HCT116 (cell line): ENCODE results near the gene CTRL.

Source experiments
- CTCF ChIP-seq, 3 experiments: fragments of 200-600 bp in 1 of 3; sonication (generic) in 1 of 3; IDR thresholded peaks in 2 of 3; conservative IDR thresholded peaks in 1 of 3; 2 replicates each; pipeline ENCODE4 v1.5.1; 2012 to 2017; ENCODE audit warnings: low read depth in 2 of 3, low read length in 2 of 3, antibody characterized with exemption in 1 of 3, borderline replicate concordance in 1 of 3, control low read depth in 1 of 3, mild to moderate bottlenecking in 1 of 3, mixed read lengths in 1 of 3, mixed run types in 1 of 3, moderate library complexity in 1 of 3; ENCODE audit not compliant: insufficient read depth in 1 of 3
- EGR1 ChIP-seq: IDR thresholded peaks from 2 replicates; pipeline ENCODE4 v1.6.1; 2012; ENCODE audit warnings: low read depth
- EZH2 ChIP-seq: fragments of 200-600 bp; sonication (generic); IDR thresholded peaks from 2 replicates; pipeline ENCODE4 v1.6.1; 2017; ENCODE audit warnings: antibody characterized with exemption, mixed run types
- EZH2phosphoT487 ChIP-seq: fragments of 200-600 bp; IDR thresholded peaks from 2 replicates; pipeline ENCODE4 v1.6.1; 2018; ENCODE audit warnings: antibody characterized with exemption, borderline replicate concordance
- POLR2A ChIP-seq: IDR thresholded peaks from 2 replicates; pipeline ENCODE4 v1.7.0; 2011; ENCODE audit warnings: borderline replicate concordance; ENCODE audit not compliant: insufficient read depth, insufficient read length; ENCODE audit errors: extremely low read depth
- POLR2AphosphoS5 ChIP-seq: IDR thresholded peaks from 2 replicates; pipeline ENCODE4 v1.6.1; 2011; ENCODE audit warnings: mild to moderate bottlenecking, low read depth, low read length, moderate library complexity
- REST ChIP-seq: IDR thresholded peaks from 2 replicates; pipeline ENCODE4 v1.6.1; 2012; ENCODE audit warnings: low read depth
- SIN3A ChIP-seq: IDR thresholded peaks from 2 replicates; pipeline ENCODE4 v1.6.1; 2012; ENCODE audit warnings: low read depth

- TF ChIP-seq CTCF (IDR thresholded peaks at IDR 0.05 in 2 of 3, conservative IDR thresholded peaks at IDR 0.05 in 1 of 3; ENCODE audit: borderline replicate concordance in 1 of 3, insufficient read depth in 1 of 3, low read depth in 2 of 3, low read length in 2 of 3) (no peak), POLR2AphosphoS5 (no peak), SIN3A (no peak), EZH2 (no peak), POLR2A (no peak), REST (no peak), EGR1 (no peak), EZH2phosphoT487 (no peak)
Measured at GRCh38 chr16:67964477-67965131, 32.9 kb upstream of the CTRL start.
